GM19193 (cell line): ENCODE data around the gene DMD.

Source experiments
- POLR2A ChIP-seq: IDR thresholded peaks from 4 replicates; pipeline ENCODE4 v1.6.1; 2011; ENCODE audit not compliant: insufficient read depth, insufficient read length; ENCODE audit errors: extremely low read depth

Gene DMD

GRCh38 chrX:31383991-31384390 is 1827.4 kb downstream of the DMD start:
- no peak for TF ChIP-seq POLR2A

GRCh38 chrX:31376408-31377022 is 1834.8 kb downstream of the DMD start:
- no peak for TF ChIP-seq POLR2A

- no peak for TF ChIP-seq POLR2A
Measured at GRCh38 chrX:31374786-31375185, 1836.6 kb downstream of the DMD start.

GRCh38 chrX:31371956-31372355 is 1839.4 kb downstream of the DMD start:
- TF ChIP-seq POLR2A: no peak

GRCh38 chrX:31367816-31368215 is 1843.5 kb downstream of the DMD start:
- no peak for TF ChIP-seq POLR2A

GRCh38 chrX:31366041-31366440 is 1845.3 kb downstream of the DMD start:
- TF ChIP-seq POLR2A: no peak

GRCh38 chrX:31356275-31357212 is 1854.8 kb downstream of the DMD start:
- no peak for TF ChIP-seq POLR2A

- TF ChIP-seq POLR2A: no peak
Measured at GRCh38 chrX:31355206-31355955, 1856.0 kb downstream of the DMD start.

- no peak for TF ChIP-seq POLR2A
Measured at GRCh38 chrX:31353095-31353494, 1858.3 kb downstream of the DMD start.

- TF ChIP-seq POLR2A: no peak
Measured at GRCh38 chrX:31350808-31351074, 1860.6 kb downstream of the DMD start.

- TF ChIP-seq POLR2A: no peak
Measured at GRCh38 chrX:31349515-31349914, 1861.8 kb downstream of the DMD start.

GRCh38 chrX:31340587-31340986 is 1870.8 kb downstream of the DMD start:
- TF ChIP-seq POLR2A: no peak

GRCh38 chrX:31338991-31339350 is 1872.4 kb downstream of the DMD start:
- no peak for TF ChIP-seq POLR2A

- TF ChIP-seq POLR2A: no peak
Measured at GRCh38 chrX:31337332-31337731, 1874.0 kb downstream of the DMD start.

GRCh38 chrX:31336419-31336818 is 1874.9 kb downstream of the DMD start:
- TF ChIP-seq POLR2A: no peak

- TF ChIP-seq POLR2A: no peak
Measured at GRCh38 chrX:31334997-31335396, 1876.4 kb downstream of the DMD start.

- TF ChIP-seq POLR2A: no peak
Measured at GRCh38 chrX:31333165-31333831, 1878.1 kb downstream of the DMD start.
